22Rv1 (cell line): ENCODE data around the gene ABCC9.

ENCODE experiments used
- H3K27ac ChIP-seq: fragments of 450-650 bp; 2 replicates; pipeline ENCODE4 v1.5.1; 2017
- ZFX ChIP-seq: fragments of 450-650 bp; IDR thresholded peaks from 2 replicates; pipeline ENCODE4 v1.6.1; 2017; ENCODE audit warnings: antibody characterized with exemption, borderline replicate concordance
- TF ChIP-seq, protein P1 (sequence below): fragments of 450-650 bp; IDR thresholded peaks from 2 replicates; pipeline ENCODE4 v1.5.1; 2017; ENCODE audit warnings: mild to moderate bottlenecking

The ABCC9 gene

GRCh38 chr12:21980544-21980943, 39.3 kb upstream of the ABCC9 start:
- TF ChIP-seq, protein P1, sequence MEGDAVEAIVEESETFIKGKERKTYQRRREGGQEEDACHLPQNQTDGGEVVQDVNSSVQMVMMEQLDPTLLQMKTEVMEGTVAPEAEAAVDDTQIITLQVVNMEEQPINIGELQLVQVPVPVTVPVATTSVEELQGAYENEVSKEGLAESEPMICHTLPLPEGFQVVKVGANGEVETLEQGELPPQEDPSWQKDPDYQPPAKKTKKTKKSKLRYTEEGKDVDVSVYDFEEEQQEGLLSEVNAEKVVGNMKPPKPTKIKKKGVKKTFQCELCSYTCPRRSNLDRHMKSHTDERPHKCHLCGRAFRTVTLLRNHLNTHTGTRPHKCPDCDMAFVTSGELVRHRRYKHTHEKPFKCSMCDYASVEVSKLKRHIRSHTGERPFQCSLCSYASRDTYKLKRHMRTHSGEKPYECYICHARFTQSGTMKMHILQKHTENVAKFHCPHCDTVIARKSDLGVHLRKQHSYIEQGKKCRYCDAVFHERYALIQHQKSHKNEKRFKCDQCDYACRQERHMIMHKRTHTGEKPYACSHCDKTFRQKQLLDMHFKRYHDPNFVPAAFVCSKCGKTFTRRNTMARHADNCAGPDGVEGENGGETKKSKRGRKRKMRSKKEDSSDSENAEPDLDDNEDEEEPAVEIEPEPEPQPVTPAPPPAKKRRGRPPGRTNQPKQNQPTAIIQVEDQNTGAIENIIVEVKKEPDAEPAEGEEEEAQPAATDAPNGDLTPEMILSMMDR = no peak
- TF ChIP-seq ZFX = no peak
- no peak overlapping the region for H3K27ac ChIP-seq

- no peak overlapping the region for H3K27ac ChIP-seq
- TF ChIP-seq ZFX = no peak
Measured at GRCh38 chr12:21975293-21975692, 34.1 kb upstream of the ABCC9 start.

DNA sequence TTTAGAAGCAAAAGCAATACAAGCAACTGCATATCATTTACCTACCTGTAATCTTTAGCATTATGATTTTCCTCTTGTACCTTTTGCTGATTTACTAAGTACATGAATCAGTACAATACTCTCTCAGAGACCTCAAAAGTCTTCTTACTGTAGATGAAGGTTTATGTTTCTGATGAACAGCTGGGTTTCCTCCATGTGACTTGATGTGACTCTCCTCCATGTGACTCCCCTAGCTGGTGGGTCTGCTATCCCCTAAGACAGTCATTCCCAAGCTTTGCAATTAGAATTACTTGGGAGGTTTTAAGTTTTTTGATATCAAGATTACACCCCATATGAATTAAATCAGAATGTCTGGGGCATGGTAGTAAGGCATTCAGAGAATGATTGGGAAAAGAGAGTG, 32.0 kb upstream of the ABCC9 start:
- TF ChIP-seq, protein P1 = no peak
- no peak for TF ChIP-seq ZFX
- H3K27ac ChIP-seq = no peak overlapping the region

DNA sequence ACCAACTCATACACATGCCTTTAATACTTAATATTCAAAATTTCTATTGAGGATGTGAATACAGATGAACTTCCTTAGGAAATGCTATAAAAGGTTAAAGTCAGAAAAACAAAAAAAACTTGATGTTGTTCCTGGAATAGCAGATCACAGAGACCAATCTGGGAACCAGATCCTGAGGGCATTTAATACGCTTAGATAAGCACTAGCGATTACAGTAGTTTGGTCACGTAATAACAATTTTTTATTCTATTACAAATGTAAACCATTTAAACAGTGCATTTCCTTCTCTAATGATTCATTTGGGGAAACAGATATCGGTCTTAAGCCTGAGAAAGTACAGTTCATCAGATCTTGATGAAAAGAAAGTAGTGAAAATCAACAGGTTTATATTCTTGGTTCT, 30.8 kb upstream of the ABCC9 start:
- TF ChIP-seq, protein P1 = no peak
- no peak for TF ChIP-seq ZFX
- H3K27ac ChIP-seq = no peak overlapping the region

DNA sequence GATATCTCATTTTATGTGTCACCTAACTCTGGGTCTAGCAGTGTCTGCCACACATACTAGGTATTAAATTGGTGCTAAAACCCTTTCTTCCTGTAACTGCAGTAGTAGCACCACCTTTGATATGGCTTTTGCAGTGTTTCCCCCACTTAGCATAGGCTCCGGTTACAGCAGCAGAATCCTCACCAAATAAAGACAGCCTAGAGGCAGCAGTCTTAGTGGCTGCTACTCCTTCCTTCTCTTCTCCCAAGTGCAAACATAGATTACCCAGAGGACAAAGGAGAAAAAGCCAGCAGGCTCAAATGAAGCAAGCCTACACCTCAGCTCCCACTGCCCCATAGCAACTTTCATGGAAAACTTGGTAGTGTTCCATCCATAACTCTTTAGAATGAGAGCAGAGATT, 30.1 kb upstream of the ABCC9 start:
- no peak overlapping the region for H3K27ac ChIP-seq
- TF ChIP-seq, protein P1 = no peak
- no peak for TF ChIP-seq ZFX

DNA sequence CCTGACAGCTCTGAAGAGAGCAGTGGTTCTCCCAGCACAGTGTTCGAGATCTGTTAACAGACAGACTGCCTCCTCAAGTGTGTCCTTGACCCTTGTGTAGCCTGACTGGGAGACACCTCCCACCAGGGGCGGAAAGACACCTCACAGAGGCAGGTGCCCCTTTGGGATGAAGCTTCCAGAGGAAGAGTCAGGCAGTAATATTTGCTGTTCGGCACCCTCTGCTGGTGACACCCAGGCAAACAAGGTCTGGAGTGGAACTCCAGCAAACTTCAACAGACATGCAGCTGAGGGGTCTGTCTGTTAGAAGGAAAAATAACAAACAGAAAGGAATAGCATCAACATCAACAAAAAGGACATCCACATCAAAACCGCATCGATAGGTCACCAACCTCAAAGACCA, 21.6 kb upstream of the ABCC9 start:
- no peak overlapping the region for H3K27ac ChIP-seq
- TF ChIP-seq, protein P1 = peak; percentile 29
- no peak for TF ChIP-seq ZFX

- H3K27ac ChIP-seq = no peak overlapping the region
- no peak for TF ChIP-seq ZFX
- TF ChIP-seq, protein P1 = no peak
Measured at GRCh38 chr12:21962236-21962635, 21.0 kb upstream of the ABCC9 start.

GRCh38 chr12:21950649-21951048, 9.4 kb upstream of the ABCC9 start:
- no peak overlapping the region for H3K27ac ChIP-seq
- TF ChIP-seq ZFX = no peak
- TF ChIP-seq, protein P1 = no peak
